ENCODE results near the gene PLEKHA8. TPM values are rescaled to one million over a fixed set of nuclear protein-coding genes. Genes with fewer than 3 reads are reported as not detected.

PLEKHA8 gene
- total RNA-seq = 13.8 and 14.1 TPM in 2 replicates

- Histone ChIP-seq H3K79me2 (ENCODE audit: insufficient read depth, low read length) (peaks cover 68% of the 10 kb centered on the region), H4K20me1 (ENCODE audit: insufficient read depth, low read length) (peaks cover 32% of the 10 kb centered on the region), H3K4me2 (ENCODE audit: insufficient read depth, low read length) (peak within 1 kb of the TSS; percentile 98)
Measured at GRCh38 chr7:30028216-30028748, at the start of gene PLEKHA8. Gene PLEKHA8, plus strand, starts transcription at chr7:30028412. Its CDS starts 351 bp downstream, at chr7:30028763.

DNA sequence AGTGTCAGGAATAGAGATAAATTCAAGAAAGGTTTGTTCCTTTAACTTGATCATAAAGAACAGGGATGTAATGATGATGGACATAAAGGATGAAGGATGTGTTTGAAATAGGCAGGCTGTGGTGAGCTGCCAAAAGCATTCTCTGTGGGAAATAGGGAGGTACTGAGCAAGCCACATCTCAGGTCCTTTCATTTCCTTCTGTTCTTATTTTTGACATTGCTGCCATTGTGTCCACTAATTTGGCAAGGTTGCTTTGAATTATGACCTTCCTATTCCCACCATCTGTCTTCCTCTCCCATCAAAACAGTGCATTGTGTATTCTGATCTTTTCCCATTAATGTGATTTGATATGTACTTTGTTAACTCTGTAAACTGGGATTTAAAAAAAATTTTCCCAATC is 48.1 kb upstream of the PLEKHA8 start:
- no peak for TF ChIP-seq CTCF (IDR thresholded peaks at IDR 0.05; ENCODE audit: extremely low read depth, low read depth, low read length)
- Histone ChIP-seq H4K20me1 (ENCODE audit: insufficient read depth, low read length) (peaks cover 31% of the 10 kb centered on the region), H3K36me3 (ENCODE audit: insufficient read depth, low read length) (no peaks in the 10 kb centered on the region), H3K4me3 (ENCODE audit: insufficient read depth, low read length) (no peak overlapping the region), H3K9me3 (ENCODE audit: low read depth, low read length) (no peaks in the 10 kb centered on the region), H3K27ac (ENCODE audit: low read depth, low read length) (no peak overlapping the region), H3K4me1 (ENCODE audit: insufficient read depth, low read length) (no peaks in the 10 kb centered on the region), H3K27me3 (ENCODE audit: insufficient read depth, low read length) (no peaks in the 10 kb centered on the region), H3K79me2 (ENCODE audit: insufficient read depth, low read length) (peaks cover 93% of the 10 kb centered on the region), H3K4me2 (ENCODE audit: insufficient read depth, low read length) (no peak overlapping the region), H2AFZ (ENCODE audit: low read length) (no peak overlapping the region)
- no peak for DNase-seq (ENCODE audit: insufficient read length, low spot score, missing footprints)

More at GRCh38 chr7:30028216-30028748, at the start of gene PLEKHA8:
- no peak for TF ChIP-seq CTCF (IDR thresholded peaks at IDR 0.05; ENCODE audit: extremely low read depth, low read depth, low read length)
- Histone ChIP-seq H3K4me3 (ENCODE audit: insufficient read depth, low read length) (peak within 1 kb of the TSS; percentile 82), H3K27ac (ENCODE audit: low read depth, low read length) (peak within 1 kb of the TSS; percentile 59), H2AFZ (ENCODE audit: low read length) (peak within 1 kb of the TSS; percentile 91), H3K36me3 (ENCODE audit: insufficient read depth, low read length) (no peaks in the 10 kb centered on the region), H3K4me1 (ENCODE audit: insufficient read depth, low read length) (peaks cover 42% of the 10 kb centered on the region), H3K27me3 (ENCODE audit: insufficient read depth, low read length) (no peaks in the 10 kb centered on the region), H3K9me3 (ENCODE audit: low read depth, low read length) (no peaks in the 10 kb centered on the region)
- peak; percentile 95 for DNase-seq (ENCODE audit: insufficient read length, low spot score, missing footprints)

GRCh38 chr7:29987083-29987482 is 41.1 kb upstream of the PLEKHA8 start:
- no peak for TF ChIP-seq CTCF (IDR thresholded peaks at IDR 0.05; ENCODE audit: extremely low read depth, low read depth, low read length)
- Histone ChIP-seq H3K9me3 (ENCODE audit: low read depth, low read length) (no peaks in the 10 kb centered on the region), H2AFZ (ENCODE audit: low read length) (no peak overlapping the region), H3K27ac (ENCODE audit: low read depth, low read length) (peak overlapping the region; percentile 70), H3K36me3 (ENCODE audit: insufficient read depth, low read length) (no peaks in the 10 kb centered on the region), H3K4me3 (ENCODE audit: insufficient read depth, low read length) (no peak overlapping the region), H4K20me1 (ENCODE audit: insufficient read depth, low read length) (peaks cover 6% of the 10 kb centered on the region), H3K27me3 (ENCODE audit: insufficient read depth, low read length) (no peaks in the 10 kb centered on the region), H3K4me2 (ENCODE audit: insufficient read depth, low read length) (peak overlapping the region; percentile 82), H3K79me2 (ENCODE audit: insufficient read depth, low read length) (peaks cover 68% of the 10 kb centered on the region), H3K4me1 (ENCODE audit: insufficient read depth, low read length) (peaks cover 22% of the 10 kb centered on the region)
- peak; percentile 92 for DNase-seq (ENCODE audit: insufficient read length, low spot score, missing footprints)

DNA sequence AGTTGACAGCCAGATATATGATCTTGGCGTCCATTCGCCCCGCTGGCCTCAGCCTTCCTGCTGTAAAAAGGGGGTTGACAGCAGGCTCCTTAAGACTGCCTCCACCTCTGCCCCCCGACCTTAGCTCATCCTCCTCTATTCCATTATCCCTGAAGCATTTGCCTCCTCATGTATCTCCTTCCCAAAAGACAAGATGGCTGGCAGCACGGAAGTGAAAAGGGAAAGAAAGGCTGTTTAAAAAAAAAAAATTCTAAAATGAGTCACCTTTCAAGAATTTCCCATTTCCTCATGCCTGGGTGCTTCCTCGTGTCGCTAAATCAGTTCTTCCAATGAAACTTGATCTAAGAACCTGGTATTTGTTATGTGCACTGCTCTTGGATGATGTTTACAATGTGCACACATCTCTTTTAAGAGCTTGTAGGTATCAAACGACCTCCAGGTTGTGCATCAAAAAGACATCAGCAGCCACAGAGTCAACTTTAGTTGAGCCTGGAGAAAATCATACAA is 40.3 kb upstream of the PLEKHA8 start:
- Histone ChIP-seq H3K9me3 (ENCODE audit: low read depth, low read length) (no peaks in the 10 kb centered on the region), H4K20me1 (ENCODE audit: insufficient read depth, low read length) (peaks cover 6% of the 10 kb centered on the region), H3K27me3 (ENCODE audit: insufficient read depth, low read length) (no peaks in the 10 kb centered on the region), H3K4me2 (ENCODE audit: insufficient read depth, low read length) (peak overlapping the region; percentile 82), H2AFZ (ENCODE audit: low read length) (peak overlapping the region; percentile 88), H3K4me3 (ENCODE audit: insufficient read depth, low read length) (peak overlapping the region; percentile 90), H3K36me3 (ENCODE audit: insufficient read depth, low read length) (no peaks in the 10 kb centered on the region), H3K4me1 (ENCODE audit: insufficient read depth, low read length) (peaks cover 22% of the 10 kb centered on the region), H3K27ac (ENCODE audit: low read depth, low read length) (peak overlapping the region; percentile 70), H3K79me2 (ENCODE audit: insufficient read depth, low read length) (peaks cover 60% of the 10 kb centered on the region)
- TF ChIP-seq CTCF (IDR thresholded peaks at IDR 0.05; ENCODE audit: extremely low read depth, low read depth, low read length) = no peak
- peak; percentile 94 for DNase-seq (ENCODE audit: insufficient read length, low spot score, missing footprints)

Measured in osteoblast (primary cell).